DMS153 (cell line): ENCODE results near the gene TMEM72.
"Not testable (repeated sequence)": the region's sequence is repeated elsewhere in the genome, so short reads cannot be mapped to it uniquely, and the experiment has no call there.

Experiments
- DNase-seq: peaks from one replicate; lab custom pipeline; 2025; lab: John Stamatoyannopoulos, UW

TMEM72 gene

DNA sequence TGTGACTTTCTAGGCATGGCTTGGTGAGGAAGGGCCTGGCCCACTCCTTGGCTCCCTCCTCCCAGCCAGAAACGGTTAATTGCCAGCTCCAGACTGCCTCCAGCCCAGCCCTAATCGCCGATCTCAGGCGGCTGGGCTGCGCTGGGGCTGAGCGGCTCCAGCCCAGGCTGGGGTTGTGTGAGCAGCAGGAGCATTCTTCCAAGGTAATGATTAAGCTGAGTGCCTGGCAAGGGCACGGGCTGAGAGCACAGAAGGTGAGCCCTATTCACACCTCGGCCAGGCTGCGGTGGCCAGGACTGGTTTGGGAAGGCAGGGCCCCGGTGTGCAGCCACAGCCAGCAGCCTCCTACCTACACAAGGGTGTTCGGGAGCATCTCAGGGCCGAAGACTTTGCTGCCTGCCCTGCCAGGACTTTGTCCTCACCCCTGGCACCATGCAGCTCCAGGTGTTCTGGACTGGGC, at the start of gene TMEM72:
Gene TMEM72, plus strand, starts transcription at position 257 of the 460 bp plus-strand sequence. Its CDS starts 176 bp downstream, at position 433.
- no peak for DNase-seq

DNA sequence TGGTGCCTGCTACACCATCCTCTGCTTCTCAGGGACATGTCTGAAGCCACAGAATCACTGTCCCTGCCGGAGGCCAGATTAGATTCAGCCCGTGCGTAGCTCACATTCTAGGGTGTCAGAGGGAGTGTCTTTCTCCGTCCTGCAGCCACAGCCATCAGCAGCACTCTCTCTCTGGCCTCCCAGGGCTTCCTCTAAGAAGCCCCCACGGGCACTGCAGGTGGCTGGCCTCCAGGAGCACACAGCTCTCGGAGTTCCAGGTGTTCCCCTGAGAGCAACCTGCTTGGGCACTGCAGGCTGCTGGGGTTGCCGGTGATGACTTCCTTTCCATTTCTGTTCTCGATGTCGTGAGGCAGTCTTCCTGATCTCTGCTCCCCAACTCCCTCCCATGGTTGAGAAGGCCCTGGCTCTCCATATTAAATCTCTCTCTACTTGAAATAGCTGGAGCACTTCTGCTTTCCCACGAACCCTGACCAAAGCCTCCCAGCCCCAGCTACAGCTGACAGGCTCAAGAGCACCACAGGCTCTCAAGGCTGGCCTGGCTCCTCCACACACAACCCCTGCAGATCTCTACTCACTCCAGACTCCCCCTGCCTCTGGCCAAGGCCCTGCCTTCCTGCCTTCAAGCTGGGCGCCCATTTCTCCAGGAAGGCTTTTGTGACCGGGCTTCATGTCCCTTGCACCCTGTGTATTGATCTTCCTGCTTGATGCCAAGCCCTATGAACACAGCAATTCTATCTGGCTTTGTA, 49.0 kb upstream of the TMEM72 start:
- no peak for DNase-seq

DNA sequence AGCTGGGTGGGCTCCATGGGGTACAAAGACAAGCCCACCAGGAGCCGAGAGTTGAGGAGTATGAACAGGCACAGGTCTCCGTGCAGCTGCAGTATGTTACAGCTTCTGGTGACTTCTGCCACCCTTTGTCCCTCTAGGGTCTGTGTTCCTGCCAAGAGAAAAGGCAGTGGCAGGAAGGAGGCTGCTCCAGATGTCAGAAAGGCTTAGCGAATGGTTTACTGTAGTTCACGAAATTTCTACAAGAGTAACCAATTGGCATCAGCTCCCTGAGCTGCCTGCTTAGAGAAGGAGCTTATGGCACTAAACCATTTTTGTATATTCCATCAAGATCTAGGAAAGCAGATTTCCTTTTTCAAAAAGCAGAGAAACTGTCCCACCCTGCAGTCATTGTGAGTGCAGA, 48.2 kb upstream of the TMEM72 start:
- no peak for DNase-seq

DNA sequence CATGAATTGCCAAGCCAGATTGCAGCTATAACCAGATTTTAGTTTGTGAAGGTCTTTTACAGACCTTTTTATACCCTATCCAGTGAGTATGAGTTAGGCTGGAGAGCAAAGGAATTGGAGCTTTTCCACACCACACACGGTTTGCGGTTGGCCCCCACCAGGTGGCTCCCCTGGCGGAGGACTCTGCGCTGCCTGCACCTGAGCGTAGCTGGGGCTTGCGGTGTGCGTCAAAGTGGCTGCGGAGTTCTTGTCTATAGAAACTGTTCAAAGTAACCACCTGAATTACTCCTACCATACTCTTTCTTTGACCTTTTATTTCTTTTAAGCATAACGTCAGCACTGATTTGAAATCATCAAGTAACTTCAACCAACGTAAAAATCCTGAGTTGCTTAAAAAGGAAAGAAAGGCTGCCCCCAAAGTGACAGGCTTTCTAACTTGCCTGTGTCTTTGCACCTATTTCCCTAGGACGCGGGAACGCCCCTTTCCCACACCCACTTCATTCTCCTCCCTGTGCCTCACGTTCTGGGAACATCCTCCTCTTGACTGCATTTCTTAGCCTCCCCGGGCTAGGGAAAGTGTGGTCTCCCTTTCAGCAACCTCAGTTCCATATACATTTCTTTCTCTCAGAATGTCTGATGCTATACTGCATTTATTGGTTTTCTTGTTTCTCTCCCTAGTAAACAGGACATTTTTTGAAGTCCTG, 47.6 kb upstream of the TMEM72 start:
- no peak for DNase-seq

DNA sequence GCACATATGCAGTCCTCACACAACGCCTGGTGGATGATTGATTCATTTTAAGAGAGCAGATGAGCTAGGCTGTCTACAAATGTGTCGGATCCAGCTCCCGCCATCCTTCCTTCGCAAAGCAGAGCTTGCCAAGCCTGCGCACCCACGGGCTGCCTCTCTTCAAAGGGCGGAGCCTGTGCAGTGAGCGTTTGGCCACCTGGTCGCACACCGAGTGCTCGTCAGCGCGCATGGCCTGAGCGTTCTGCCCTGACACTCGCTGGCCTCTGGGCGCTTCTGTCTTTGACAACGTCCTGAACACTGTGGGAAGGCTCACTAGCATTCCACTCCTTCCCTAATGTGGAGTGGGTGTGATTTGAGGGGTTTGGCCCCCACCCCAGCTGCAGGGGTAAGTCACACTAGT, 47.1 kb upstream of the TMEM72 start:
- peak; percentile 65 for DNase-seq

DNA sequence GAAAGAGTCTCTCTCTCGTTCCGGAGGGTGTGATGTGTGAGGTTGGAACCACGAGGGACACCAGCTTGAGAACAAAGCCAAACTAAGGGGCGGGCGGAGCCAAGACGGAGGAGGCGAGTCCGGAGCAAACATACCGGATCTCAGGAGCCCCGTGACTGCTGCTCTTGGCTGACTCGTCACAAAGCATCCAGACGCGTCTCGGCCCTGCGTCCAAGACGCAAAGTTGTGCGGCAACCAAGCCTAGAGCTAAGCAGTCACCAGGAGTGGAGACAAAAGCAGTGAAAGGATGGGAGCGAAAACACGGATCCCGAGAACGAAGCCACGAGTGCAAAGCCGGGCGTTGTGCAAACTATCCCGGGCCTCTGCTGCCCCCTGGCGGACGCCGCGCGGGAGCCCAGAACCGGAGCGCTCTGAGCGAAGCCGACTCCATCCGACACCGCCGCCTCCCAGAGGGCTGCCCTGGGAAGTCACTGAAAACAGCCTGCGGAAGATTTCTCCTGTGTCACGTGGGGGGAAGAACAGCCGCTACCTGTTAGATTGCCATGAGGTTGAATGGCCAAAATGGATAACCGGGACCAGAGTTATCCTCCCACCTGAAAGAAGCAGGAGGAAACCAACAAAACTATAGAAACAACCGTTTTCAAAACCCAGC, 46.4 kb upstream of the TMEM72 start:
- DNase-seq: peak; percentile 67

DNA sequence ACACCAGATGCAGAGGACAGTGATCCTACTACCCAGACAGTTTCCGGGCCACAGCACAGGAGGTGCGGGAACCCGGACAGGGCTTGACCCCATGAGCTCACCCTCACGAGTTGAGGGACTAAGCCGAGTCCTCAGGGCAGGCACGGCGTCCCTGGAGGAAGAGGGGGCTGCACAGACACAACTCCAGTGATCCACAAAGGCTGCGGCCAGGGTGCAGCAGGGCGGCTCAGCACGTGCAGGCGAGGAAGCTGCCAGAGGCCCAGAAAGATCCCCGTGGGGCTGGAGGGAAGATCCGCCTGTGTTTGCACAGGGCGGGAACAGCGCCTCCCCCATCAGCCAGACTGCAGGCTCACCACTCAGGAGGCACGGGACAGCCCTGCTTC, 45.9 kb upstream of the TMEM72 start:
- DNase-seq: no peak

DNA sequence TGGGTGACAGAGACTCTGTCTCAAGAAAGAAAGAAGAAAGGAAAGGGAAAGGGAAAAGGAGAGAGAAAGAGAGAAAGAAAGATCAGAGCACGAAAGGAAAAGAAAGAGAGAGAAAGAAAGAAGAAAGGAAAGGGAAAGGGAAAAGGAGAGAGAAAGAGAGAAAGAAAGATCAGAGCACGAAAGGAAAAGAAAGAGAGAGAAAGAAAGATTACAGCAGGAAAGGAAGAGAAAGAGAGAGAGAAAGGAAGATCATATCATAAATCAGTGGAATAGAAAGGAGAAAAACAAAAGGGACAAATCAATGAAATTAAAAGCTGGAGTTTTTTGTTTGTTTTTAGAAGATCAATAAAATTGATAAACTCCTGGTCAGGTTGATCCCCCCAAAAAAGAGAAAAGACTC, 44.8 kb upstream of the TMEM72 start:
- not testable (repeated sequence) for DNase-seq

DNA sequence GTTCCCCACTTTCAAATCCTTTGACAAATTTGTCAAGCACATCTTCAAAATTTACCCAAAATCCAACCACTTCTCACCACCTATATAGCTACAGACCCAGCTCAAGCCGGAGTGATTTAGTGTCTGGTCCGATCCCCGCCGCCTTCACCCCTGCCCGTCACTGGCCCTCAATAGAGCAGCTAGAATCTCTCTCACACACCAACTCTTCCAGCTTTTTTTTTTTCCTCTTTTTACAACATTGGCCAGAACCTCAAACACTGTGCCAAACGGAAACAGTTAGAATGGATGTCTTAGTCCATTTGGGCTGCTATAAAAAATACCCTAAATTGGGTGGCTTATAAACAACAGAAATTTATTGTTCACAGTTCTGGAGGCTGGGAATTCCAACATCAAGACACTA, 41.1 kb upstream of the TMEM72 start:
- DNase-seq: no peak

DNA sequence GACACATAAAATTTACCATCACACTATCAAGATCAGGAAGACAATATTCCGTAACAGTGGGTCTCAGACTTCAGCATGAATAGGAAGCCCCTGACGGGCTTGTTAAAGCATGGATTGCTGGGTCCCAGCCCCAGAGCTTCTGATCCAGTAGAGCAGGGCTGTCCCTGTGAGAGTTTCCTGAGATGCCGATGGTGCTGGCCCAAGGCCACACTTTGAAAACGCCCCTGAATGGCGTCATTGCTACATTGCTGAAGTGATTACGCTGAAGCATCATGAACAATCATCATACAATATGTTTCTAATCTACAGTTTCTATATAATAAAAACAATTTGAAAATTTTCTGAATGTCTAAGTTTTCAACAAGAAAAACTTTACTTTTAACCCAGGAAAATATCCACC, 38.0 kb upstream of the TMEM72 start:
- no peak for DNase-seq

DNA sequence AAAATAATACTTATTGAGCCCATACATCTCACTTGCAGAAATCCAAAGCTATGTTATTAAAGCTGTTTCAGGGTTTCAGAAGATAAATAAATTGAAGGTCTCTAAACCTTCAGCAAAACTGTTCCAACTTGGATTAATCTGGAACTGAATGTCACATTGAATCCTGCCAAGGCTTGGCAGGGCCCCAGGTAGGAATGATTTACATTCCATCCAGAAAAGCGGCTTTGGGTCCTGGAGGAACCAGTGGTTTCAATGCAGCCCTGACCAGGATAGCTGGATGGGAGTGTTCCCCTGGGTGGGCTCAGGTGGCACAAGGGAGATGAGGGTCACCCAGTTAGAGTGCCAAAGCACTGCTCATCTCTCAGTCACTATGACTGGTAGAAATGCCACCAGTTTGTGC, 37.0 kb upstream of the TMEM72 start:
- no peak for DNase-seq

DNA sequence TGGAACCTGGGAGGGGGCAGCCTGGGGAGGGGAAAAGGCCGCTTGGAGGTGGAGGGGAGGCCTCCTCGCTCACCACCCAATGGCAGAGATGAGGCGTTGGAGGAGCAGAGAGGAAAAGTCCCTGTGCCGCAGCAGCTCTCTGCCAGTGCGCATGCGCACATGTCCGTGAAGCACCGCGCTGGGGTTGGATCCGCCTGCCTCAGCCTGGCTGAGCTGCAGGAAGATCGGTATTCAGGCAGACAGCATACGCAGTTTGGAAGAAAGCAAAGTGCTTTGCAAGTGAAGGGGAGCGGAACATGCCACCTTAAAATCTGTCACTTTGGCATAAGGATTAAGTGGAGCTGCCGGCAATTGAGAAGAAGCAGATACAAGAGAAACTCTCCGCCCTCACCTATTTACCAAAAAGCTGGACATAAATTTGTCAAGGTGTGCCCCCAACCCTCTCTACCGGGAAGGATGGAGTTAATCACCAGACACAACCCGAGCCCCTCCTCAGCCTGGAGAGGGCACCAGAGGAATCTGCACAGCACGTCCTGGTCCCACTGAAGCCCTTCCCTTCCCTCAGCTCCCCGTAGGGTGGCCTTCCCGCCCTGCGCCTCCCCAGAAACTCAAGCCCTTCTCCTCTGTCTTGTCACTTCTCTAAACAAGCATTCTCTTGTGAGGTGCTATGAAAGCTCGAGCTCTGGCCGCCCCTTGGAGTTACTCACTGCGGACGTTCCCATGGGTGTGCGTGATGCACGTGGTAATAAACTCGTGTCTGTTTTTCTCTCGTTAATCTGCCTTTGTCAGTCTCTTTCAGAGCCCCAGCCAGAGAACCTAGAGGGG, 32.2 kb upstream of the TMEM72 start:
- DNase-seq: peak; percentile 58

DNA sequence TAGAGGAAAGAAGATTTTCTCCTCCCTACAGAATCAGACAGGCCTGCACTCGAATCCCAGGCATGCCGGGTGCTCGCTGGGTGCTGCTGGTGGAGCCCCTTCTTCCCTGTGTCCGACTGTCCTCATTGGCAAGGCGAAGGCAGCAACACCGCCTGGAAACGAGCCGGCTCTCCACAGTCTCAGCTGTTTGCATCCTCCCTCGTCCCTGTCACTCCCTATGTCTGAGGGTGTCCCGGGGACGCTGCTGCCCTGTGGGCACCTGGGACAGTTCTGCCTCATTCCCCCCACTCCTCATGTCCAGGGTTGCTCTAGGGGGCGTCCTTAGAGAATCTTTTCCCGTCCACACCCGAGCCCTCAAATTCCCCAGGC, 31.6 kb upstream of the TMEM72 start:
- no peak for DNase-seq

DNA sequence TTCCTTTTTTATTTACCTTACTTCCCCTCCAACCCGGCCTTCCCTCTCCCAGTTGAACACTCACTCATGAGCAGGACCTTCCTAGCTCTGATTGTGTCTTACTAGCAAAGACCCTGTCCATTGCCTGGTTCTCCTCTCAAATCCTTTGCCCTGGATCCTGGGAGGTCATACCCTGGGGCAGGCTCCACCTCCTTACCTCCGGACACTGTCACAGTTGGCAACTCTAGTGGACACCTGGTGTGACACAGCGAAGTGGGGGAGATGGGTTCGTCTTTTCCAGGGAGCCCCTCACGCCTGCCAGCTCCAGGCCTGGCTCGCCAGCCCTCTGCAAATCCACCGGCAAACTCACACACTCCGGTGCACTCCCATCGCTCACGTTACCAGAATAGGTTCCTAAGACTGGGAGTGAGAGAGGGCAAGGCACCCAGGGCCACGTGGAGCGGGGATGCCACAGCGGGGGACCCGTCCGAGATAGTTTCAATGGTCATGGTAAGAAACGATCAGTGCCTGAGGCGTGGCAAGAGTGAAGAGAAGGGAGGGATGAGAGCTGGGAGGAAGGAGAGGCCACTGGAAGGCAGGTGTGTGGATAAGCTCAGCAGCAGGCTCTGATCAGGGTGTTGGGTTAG, 30.9 kb upstream of the TMEM72 start:
- DNase-seq: no peak

DNA sequence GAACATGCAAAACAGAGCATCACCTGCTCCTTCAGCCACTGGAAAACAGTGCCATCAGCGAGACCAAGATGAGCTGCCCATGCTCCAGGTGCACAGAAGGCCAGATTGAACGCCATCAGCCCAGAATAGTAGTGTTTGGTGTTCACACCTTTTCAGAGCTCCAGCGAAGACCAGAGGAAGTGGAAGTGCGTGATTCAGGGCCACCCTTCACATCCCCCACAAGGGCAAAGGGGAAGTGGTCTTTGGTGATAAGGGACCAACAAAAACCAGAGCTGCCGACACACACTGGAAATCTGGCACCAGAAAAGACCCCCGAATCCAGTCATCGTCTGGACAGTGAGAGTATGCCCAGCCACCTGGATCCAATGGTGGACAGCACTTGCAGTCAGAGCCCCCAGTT, 29.5 kb upstream of the TMEM72 start:
- no peak for DNase-seq

DNA sequence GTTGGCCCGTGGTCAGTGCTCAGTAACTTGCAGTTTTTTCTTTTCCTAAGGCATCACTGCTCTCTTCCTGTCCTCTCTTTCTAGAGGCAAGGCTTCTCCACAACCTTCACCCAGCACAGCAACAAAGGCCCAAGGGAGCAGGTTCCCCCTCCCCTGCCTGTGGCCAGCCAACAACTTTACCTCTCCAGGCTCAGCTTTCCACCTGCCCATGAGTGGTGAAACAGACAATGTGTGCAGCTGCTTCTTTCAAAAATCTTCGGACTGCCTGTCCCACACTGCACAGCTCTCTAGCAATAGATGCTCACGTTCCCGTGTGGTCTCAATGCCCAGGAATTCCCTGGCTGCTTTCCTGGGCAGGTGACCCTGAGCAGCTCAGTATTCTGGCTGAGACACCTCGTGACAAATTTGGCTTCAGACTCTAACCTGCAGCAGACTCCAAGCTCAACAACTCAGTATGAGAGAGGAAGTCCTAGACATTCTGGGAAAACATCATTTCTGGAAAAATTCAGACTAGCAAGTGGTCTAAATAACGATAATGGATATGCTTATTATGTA, 28.9 kb upstream of the TMEM72 start:
- no peak for DNase-seq

DNA sequence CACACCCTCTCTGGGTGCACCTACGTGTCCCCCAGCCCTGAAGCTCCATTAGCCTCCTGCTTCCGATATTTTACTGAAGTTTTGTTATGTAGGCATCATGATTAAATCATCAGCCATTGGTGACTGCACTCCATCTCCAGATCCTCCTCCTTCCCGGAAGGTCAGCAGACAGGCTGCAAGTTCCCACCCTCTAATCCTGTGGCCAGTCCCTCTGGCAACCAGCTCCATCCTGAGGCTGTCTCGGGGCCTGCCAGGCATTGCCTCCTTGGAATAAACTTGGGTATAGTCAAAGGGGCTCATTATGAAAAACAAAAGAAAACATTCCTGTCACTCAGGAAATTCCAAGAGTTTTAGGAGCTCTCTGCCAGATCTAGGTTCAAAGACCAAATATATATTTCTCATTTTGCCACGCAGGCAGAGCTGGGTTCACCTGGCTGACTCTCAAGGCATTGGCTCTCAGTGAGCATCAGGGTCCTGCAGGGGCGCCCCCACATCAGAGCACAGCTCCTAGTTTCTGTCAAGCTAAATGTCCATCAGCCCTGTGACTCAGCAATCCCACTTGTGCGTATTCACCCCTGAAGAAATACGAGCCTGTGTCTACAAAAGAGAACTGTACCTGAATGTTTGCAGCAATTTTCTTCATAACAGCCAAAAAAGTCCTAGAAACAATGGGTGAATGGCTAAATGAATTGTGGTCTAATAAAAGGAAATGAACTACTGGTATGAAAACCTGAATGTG, 27.4 kb upstream of the TMEM72 start:
- DNase-seq: no peak

DNA sequence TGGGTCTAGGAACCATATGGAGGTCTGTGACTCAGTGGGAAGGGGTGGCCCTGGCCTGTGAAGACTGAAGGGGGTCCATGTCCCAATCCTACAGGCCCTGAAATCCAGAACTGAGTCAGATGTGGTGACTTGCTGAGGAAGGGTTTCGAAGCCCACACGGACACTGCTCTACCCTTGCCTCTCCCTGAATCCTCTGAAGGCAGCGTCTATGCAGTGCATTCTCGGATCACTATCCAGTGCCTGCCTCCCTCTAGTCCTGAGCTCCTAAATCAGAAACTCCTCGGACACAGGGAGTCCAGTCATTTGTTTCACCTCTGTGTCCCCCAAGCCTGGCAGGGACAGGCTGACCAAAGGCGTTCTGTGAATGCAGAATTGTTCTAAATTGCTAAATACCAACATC, 25.4 kb upstream of the TMEM72 start:
- DNase-seq: no peak

DNA sequence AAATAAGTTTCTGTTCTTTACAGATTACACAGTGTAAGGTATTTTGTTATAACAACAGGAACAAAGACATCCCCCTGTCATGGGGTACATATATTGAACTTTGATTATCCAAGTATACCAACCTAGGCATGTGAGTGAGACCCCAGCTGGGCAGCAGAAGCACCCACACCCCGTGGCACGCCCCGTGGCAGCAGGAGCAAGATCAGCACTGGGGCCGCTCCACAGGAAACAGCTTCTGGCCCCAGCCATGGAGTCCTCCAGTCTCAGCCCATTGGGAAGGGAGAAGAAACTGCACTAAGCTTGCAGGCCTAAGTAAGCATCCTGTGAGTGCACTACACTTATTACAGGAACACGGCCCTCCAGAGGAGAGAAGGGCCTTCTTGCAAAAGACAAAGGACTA, 24.2 kb upstream of the TMEM72 start:
- DNase-seq: no peak

DNA sequence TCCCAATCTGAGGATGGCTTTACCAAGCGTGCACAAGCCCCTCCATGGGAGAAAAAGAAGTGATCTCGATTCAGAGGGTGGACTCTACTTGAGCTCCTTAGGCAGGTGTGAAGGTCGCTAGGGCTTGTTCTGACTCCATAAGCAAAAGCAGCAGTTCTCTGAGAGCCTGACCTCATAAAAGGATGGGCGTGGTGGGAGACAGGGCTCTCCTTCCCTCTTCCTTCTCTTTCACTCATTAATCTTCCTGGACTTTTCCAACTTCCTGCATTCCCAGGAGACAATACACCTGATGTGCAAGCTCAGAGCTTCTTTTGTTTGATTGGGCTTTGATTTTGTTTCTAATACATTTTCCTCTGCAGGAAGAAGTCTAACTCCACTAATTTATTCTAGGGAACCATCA, 22.3 kb upstream of the TMEM72 start:
- no peak for DNase-seq

DNA sequence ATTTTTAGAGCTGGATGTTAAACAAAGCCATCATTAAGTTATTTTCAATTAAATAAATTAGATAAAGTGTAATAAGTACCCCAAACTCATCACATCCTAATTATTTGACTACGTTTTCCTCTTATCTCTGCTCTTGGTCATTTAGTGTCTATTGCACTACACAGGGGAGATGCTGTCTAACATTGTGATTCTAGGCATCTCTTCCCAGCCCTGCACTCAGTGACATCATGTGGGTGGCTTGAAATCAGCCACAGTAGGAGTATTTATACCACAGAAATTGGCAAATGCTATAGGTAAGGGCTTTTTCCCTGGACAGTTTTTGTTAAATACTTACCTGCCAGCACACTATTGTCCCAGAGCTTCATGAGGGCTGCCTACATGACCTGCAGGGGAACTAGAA, 21.3 kb upstream of the TMEM72 start:
- DNase-seq: no peak
